ENCODE measurements around the gene UAP1L1.

The UAP1L1 gene

GRCh38 chr9:137054932-137055384, 22.4 kb upstream of the UAP1L1 start:
- no peaks in the 10 kb centered on the region for H3K36me3 ChIP-seq
- H3K4me1 ChIP-seq: peaks cover 15% of the 10 kb centered on the region
- H3K4me3 ChIP-seq (ENCODE audit: low read depth, low read length): no peak overlapping the region
- H3K9me3 ChIP-seq: no peaks in the 10 kb centered on the region
- TF ChIP-seq CTCF (IDR thresholded peaks at IDR 0.05; ENCODE audit: low read depth, low read length): no peak
- H3K27me3 ChIP-seq: no peaks in the 10 kb centered on the region
- DNase-seq: no peak

GRCh38 chr9:137055385-137056364, 21.6 kb upstream of the UAP1L1 start:
- TF ChIP-seq CTCF (IDR thresholded peaks at IDR 0.05; ENCODE audit: low read depth, low read length): no peak
- Histone ChIP-seq H3K4me3 (ENCODE audit: low read depth, low read length) (peak overlapping the region; percentile 14), H3K27me3 (no peaks in the 10 kb centered on the region), H3K9me3 (no peaks in the 10 kb centered on the region), H3K36me3 (no peaks in the 10 kb centered on the region), H3K4me1 (peaks cover 15% of the 10 kb centered on the region)
- peak; percentile 86 for DNase-seq

GRCh38 chr9:137056739-137057415, 20.4 kb upstream of the UAP1L1 start:
- TF ChIP-seq CTCF (IDR thresholded peaks at IDR 0.05; ENCODE audit: low read depth, low read length): no peak
- Histone ChIP-seq H3K27me3 (no peaks in the 10 kb centered on the region), H3K36me3 (no peaks in the 10 kb centered on the region), H3K9me3 (no peaks in the 10 kb centered on the region), H3K4me1 (peaks cover 15% of the 10 kb centered on the region), H3K4me3 (ENCODE audit: low read depth, low read length) (no peak overlapping the region)
- no peak for DNase-seq

DNA sequence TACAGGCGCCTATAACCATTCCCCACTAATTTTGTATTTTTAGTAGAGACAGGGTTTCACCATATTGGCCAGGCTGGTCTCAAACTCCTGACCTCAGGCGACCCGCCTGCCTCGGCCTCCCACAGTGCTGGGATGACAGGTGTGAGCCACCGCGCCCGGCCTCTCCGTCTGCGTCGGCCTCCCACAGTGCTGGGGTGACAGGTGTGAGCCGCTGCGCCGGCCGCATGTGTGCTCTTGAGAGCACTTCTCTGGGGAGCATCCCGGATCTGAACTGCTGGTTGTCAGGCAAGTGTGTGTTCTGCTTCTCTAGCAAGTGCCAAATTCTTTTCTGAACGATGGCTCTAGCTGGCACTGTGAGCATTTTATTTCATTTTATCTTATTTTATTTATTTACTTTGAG, 19.8 kb upstream of the UAP1L1 start:
- Histone ChIP-seq H3K27me3 (no peaks in the 10 kb centered on the region), H3K9me3 (no peaks in the 10 kb centered on the region), H3K4me1 (peaks cover 15% of the 10 kb centered on the region), H3K4me3 (ENCODE audit: low read depth, low read length) (no peak overlapping the region), H3K36me3 (no peaks in the 10 kb centered on the region)
- DNase-seq: no peak
- no peak for TF ChIP-seq CTCF (IDR thresholded peaks at IDR 0.05; ENCODE audit: low read depth, low read length)

DNA sequence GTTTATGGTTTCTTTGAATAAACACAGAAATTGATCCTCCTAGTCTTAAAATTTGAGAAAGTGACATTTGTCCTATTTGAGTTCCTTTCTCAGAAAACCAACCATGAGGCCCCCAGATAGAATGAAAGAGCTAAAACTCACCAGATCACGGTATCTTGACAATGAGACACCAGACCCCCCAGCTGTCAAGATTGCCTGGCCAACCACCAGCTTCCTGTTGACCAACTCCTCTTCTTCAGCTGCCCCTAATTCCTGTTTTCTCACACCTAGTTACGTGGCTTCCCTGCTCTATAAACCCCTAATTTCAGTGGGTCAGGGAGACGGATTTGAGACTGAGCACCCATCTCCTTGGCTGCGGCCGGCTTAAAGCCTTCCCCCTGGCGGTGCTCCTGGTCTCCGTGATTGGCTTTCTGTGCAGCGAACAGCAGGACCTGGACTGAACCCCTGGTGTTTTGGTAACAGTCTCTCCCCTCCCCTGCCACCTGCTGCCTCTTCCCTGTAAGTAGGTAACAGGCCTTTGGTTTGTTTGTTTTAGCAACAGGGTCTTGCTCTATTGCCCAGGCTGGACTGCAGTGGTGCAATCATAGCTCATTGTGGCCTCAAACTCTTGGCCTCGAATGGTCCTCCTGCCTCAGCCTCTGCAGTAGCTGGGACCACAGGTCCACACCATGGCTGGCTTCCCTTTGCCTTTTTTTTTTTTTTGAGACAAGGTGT, 18.6 kb upstream of the UAP1L1 start:
- Histone ChIP-seq H3K4me3 (ENCODE audit: low read depth, low read length) (no peak overlapping the region), H3K4me1 (peaks cover 15% of the 10 kb centered on the region), H3K9me3 (no peaks in the 10 kb centered on the region), H3K27me3 (no peaks in the 10 kb centered on the region), H3K36me3 (peaks cover 2% of the 10 kb centered on the region)
- no peak for TF ChIP-seq CTCF (IDR thresholded peaks at IDR 0.05; ENCODE audit: low read depth, low read length)
- DNase-seq: no peak

Measured in BE2C (cell line).